Nephron (organoid): ENCODE results near the gene IL12RB1.

ENCODE experiments used
- H3K27ac Mint-ChIP-seq, 3 experiments: 2 replicates each; pipeline ENCODE4 v1.8.0; 2020; ENCODE audit warnings: mixed read lengths in 3 of 3, mild to moderate bottlenecking in 2 of 3, moderate library complexity in 1 of 3
- H3K27me3 Mint-ChIP-seq: 2 replicates; pipeline ENCODE4 v1.8.0; 2021; ENCODE audit warnings: low read depth, mild to moderate bottlenecking, moderate library complexity, mixed read lengths
- H3K36me3 Mint-ChIP-seq: 2 replicates; pipeline ENCODE4 v1.8.0; 2020; ENCODE audit warnings: low read depth, mixed read lengths
- H3K4me1 Mint-ChIP-seq: 2 replicates; pipeline ENCODE4 v1.8.0; 2020; ENCODE audit warnings: mixed read lengths
- H3K4me3 Mint-ChIP-seq, 3 experiments: 2 replicates each; pipeline ENCODE4 v1.8.0; 2020; ENCODE audit warnings: mild to moderate bottlenecking in 3 of 3, mixed read lengths in 3 of 3, moderate library complexity in 2 of 3
- H3K9me3 Mint-ChIP-seq: 2 replicates; pipeline ENCODE4 v1.8.0; 2020; ENCODE audit warnings: mixed read lengths
- TF ChIP-seq, protein P1 (sequence below), 3 experiments: fragments of 200-600 bp; sonication (generic); IDR thresholded peaks; one replicate each; pipeline ENCODE4 v1.5.0; 2021; ENCODE audit warnings: antibody characterized with exemption in 3 of 3; ENCODE audit not compliant: unreplicated experiment in 3 of 3

Gene IL12RB1

DNA sequence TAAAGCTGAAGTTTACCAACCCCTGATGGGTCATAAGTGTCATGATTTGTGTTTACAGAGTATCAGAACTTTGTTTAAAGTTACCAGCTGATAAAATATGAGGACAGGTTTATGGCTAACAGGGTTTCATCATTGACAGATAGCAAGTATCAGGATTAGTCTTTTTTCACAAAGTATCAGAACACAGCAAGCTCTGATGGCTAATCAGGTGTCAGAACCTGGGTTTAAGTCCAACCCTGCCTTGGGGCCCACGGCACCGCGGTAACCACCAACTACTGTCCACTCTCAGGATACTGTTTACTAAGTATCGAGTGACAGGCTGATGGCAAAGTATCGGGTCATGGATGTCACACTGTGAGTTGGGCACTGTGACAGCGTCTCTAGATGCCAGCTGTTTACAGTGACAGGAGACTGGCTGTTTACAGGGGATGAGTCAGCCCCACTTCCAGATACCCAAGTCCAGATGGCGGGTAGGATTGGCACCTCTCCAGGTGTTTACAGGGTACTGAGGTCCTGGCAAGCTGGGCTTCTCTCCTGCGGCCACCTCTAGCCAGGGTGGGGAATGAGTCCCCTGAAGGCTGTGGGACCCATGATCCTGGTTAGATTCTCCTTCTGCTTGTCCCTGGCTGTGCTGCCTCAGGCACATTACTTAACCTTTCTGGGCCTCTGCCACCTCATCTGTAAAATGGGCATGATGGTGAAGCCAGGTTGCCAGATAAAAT lies 57.0 kb downstream of the IL12RB1 start:
- Mint-ChIP-seq H3K27ac (no peak overlapping the region), H3K4me1 (no peaks in the 10 kb centered on the region), H3K36me3 (no peaks in the 10 kb centered on the region), H3K4me3 (no peak overlapping the region), H3K27me3 (peaks cover 17% of the 10 kb centered on the region), H3K9me3 (no peaks in the 10 kb centered on the region)
- TF ChIP-seq, protein P1, sequence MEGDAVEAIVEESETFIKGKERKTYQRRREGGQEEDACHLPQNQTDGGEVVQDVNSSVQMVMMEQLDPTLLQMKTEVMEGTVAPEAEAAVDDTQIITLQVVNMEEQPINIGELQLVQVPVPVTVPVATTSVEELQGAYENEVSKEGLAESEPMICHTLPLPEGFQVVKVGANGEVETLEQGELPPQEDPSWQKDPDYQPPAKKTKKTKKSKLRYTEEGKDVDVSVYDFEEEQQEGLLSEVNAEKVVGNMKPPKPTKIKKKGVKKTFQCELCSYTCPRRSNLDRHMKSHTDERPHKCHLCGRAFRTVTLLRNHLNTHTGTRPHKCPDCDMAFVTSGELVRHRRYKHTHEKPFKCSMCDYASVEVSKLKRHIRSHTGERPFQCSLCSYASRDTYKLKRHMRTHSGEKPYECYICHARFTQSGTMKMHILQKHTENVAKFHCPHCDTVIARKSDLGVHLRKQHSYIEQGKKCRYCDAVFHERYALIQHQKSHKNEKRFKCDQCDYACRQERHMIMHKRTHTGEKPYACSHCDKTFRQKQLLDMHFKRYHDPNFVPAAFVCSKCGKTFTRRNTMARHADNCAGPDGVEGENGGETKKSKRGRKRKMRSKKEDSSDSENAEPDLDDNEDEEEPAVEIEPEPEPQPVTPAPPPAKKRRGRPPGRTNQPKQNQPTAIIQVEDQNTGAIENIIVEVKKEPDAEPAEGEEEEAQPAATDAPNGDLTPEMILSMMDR (IDR thresholded peaks at IDR 0.05; ENCODE audit: unreplicated experiment in 3 of 3) = no peak

DNA sequence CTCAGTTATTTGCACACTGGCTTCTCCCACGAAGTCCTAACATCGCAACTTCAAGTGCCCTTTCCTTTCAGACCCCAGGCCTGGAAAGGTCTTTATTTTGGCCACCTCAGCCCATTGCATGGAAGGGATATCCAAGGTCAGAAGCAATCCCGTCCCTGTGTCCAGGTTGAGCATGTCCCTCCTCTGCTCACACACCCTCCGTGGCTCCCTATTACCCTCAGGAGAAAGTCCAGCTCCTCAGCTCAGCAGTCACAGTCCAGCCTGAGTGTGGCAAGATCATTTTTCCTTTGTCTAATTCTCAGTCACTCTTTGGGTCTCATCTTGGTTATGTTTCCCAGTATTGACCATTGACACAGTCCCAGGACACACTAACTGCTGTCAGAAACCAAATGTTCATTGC lies 59.6 kb downstream of the IL12RB1 start:
- H3K36me3 Mint-ChIP-seq = no peaks in the 10 kb centered on the region
- no peak overlapping the region for H3K27ac Mint-ChIP-seq
- TF ChIP-seq, protein P1 (IDR thresholded peaks at IDR 0.05; ENCODE audit: unreplicated experiment in 3 of 3) = no peak
- no peaks in the 10 kb centered on the region for H3K9me3 Mint-ChIP-seq
- H3K27me3 Mint-ChIP-seq = peaks cover 15% of the 10 kb centered on the region
- no peak overlapping the region for H3K4me3 Mint-ChIP-seq
- H3K4me1 Mint-ChIP-seq = peaks cover 4% of the 10 kb centered on the region

DNA sequence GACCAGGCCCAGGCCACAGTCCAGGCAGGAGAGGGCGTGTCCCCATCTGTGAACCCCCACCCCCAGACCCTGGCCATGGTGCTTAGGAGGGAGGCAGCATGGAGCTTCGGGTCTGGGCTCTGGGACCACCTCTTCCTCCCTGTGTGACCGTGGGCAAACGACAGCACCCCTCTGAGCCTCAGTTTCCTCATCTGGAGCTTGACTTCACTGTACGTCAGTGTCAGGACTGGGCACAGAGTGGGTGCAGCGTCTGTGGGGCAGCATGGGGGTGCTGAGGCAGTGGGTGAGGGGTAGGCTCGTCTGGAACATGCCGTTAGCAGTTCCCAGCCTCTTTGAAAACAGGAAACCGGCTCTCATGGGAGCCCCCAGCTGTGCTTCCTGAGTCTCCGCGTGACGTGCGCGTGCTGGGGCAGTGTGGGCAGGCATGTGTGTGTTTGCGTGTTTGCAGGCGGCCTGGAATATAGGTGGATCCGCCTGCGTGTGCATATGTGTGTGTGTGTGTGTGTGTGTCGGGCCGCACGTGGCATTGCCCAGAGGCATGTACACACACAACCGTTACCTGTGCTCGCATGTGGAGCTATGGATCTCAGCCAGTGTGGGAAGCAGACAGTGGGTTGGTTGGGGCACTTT lies 63.0 kb downstream of the IL12RB1 start:
- Mint-ChIP-seq H3K36me3 (no peaks in the 10 kb centered on the region), H3K4me3 (no peak overlapping the region), H3K27me3 (peaks cover 14% of the 10 kb centered on the region)

DNA sequence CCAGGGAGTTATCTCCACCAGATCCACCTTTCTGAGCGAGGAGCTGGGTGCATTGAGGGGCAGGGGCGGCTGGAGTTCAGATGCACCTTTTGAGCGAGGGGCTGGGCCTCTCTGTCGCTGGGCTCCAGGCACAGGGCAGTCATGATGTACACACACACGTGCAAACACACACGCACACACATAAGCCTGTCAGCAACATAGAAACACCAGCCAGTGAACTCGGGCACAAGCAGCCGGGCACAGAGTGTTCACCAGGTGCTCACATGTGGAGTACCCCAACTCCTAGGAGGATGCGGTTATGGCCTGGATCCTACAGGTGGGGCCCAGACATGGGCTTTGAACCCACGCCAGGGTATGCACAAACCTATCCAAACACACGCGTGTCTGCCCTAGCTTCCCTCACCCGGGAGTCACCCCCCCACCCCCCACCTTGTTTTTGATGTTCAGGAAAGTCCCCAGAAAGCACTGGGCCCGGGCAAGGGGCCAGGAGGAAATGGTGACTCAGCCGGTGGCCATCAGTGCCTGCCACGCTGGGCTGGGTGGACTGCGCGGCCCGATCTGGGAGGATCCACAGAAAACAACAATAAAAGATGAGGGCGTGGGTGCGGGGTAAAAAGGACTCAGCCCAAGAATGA lies 65.5 kb downstream of the IL12RB1 start:
- no peaks in the 10 kb centered on the region for H3K9me3 Mint-ChIP-seq
- H3K36me3 Mint-ChIP-seq = no peaks in the 10 kb centered on the region
- TF ChIP-seq, protein P1 (IDR thresholded peaks at IDR 0.05; ENCODE audit: unreplicated experiment in 3 of 3) = no peak
- H3K27ac Mint-ChIP-seq = no peak overlapping the region
- H3K4me3 Mint-ChIP-seq = no peak overlapping the region
- peaks cover 6% of the 10 kb centered on the region for H3K4me1 Mint-ChIP-seq
- peaks cover 8% of the 10 kb centered on the region for H3K27me3 Mint-ChIP-seq

More for the DNA sequence above, 63.0 kb downstream of the IL12RB1 start:
- peaks cover 6% of the 10 kb centered on the region for H3K4me1 Mint-ChIP-seq
- no peaks in the 10 kb centered on the region for H3K9me3 Mint-ChIP-seq
- TF ChIP-seq, protein P1 (IDR thresholded peaks at IDR 0.05; ENCODE audit: unreplicated experiment in 3 of 3) = no peak
- H3K27ac Mint-ChIP-seq = no peak overlapping the region

DNA sequence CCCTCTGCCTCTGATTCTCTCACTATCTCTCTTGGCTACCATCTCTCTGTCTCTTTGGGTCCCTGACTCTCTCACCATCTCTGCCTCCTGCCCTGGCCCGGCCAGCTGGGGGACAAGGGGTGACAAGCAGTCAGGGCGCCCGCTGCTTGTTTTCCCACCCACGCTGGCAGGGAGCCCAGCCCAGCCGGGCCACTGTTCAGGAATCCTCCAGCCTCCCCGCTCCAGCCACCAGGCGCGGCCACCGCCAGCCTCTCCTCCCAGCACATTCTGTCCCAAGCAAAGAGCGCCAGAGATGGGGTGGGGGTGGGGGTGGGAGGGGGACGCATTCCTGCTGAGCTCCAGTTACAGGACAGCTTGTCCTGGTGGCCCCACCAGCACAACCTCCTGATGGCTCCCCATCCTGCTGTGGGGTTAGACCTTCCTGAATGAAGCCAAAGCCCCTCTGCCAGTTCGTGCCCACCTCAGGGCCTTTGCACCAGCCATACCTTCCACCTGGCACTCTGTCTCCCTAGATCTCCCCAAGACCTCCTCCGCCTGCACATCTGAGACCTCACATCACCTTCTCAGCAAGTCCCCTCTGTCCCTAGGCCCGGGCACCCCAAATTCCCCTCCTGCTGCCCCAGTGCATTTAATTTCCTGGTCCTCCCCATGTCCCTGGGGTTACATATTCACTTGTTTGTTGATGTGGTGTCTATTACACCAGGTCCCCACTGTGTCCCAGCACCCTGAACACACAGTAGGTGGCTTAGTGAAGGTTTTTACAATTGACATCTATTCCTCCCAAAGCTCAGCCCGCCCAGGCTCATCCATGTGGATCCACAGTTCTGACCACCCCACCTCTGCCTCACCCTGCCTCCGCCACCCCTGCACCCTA lies 66.3 kb downstream of the IL12RB1 start:
- TF ChIP-seq, protein P1 (IDR thresholded peaks at IDR 0.05; ENCODE audit: unreplicated experiment in 3 of 3) = no peak

More for the DNA sequence above, 66.3 kb downstream of the IL12RB1 start:
- H3K4me3 Mint-ChIP-seq = no peak overlapping the region
- peaks cover 6% of the 10 kb centered on the region for H3K4me1 Mint-ChIP-seq
- no peak overlapping the region for H3K27ac Mint-ChIP-seq
- H3K9me3 Mint-ChIP-seq = no peaks in the 10 kb centered on the region
- H3K27me3 Mint-ChIP-seq = peaks cover 8% of the 10 kb centered on the region
- no peaks in the 10 kb centered on the region for H3K36me3 Mint-ChIP-seq
